ACHN (cell line): Measurements from ENCODE around the gene TEP1.

Experiments
- DNase-seq: peaks from one replicate; pipeline ENCODE4 v3.0.0-alpha.2; 2015
- in situ Hi-C: cut with HindIII; loops from 2 replicates; pipeline ENCODE4 v1.10.0; 2017; ENCODE audit warnings: low sequenced_read_pairs, low pct_ligation_motif_present, low pct_unique_long_range_greater_than_20kb

The TEP1 gene

DNA sequence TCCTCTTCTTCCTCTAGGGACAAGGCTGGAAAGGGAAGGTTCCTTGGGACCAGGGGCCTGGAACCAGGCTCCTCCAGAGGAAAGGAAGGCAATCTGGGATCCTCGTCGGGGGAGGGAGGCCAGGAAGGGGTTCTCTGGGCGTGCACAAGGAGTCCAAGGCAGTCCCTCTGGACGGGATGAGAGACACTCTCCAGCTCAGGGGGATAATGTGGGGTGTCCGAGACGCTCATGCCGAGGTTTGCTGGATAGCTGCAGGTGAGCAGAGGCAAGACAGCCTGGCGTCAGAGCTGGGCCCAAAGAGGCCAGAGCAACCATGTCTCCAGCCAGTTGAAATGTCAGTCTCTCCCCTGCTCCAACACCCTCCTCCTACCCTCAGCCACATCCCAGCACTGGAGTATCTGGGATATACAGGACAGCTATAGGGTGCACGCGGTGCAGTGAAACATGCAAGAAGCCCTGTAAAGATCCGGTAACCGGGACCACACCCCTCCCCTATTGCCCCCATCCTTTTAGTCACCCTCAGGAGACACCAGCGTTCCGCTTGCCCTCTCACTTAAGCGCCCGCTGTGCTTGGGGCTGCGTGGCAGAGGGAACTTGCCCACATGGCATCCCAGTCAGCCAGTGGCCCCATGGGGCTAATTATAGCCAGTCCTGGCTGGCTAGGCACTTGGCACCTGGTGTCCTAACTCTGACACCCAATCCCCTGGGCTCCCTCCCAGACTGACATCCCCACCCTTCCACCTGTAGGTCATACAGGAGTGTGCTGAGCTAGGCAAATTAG lies 22.5 kb upstream of the TEP1 start, which contains the start of gene KLHL33:
Gene KLHL33, minus strand, starts transcription at position 585 of the 781 bp plus-strand sequence. Its CDS starts 355 bp downstream, at position 230.
- in situ Hi-C loops: no loop called here
- no peak for DNase-seq

DNA sequence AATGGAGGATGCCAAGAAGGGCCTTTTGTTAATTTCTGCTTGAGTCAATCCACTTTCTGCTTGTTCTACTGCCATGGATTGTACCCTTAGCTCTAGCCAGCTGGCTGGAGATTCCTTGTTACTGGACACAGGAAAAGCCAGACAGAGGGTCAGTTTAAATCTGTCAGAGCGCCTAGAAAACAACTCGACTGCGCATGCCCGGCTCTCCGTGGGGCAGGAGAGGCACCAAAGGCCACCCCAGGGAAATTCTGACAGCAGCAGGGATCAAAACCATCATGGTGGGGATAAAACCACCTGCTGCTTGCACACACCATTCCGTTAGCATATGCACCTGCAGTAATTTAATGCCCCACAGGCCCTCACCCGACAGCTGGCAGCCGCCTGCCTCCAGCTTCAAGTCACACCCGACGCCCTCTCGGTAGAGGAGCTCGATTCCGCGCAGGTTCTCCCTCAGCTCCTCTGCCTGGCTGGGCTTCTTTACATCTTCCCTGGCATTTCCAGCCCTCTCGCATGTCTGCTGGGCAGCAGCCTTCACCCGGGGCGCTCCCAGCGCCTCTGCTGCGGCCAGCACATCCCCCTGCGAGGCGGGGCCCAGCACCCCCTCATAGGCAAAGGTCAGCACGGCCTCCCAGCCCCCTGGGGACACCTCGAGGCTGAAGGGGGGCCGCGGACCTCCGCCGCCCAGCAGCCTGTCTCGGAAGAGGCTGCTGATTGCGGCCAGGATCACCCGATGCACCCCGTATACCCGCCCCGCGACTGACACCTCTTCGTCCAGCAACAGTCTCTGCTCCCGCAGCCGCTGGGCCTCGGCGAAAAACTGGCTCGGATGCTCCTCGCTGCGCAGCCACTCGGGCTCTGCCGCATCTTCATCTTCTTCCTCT lies 21.6 kb upstream of the TEP1 start:
- in situ Hi-C loops: no loop called here
- no peak for DNase-seq

DNA sequence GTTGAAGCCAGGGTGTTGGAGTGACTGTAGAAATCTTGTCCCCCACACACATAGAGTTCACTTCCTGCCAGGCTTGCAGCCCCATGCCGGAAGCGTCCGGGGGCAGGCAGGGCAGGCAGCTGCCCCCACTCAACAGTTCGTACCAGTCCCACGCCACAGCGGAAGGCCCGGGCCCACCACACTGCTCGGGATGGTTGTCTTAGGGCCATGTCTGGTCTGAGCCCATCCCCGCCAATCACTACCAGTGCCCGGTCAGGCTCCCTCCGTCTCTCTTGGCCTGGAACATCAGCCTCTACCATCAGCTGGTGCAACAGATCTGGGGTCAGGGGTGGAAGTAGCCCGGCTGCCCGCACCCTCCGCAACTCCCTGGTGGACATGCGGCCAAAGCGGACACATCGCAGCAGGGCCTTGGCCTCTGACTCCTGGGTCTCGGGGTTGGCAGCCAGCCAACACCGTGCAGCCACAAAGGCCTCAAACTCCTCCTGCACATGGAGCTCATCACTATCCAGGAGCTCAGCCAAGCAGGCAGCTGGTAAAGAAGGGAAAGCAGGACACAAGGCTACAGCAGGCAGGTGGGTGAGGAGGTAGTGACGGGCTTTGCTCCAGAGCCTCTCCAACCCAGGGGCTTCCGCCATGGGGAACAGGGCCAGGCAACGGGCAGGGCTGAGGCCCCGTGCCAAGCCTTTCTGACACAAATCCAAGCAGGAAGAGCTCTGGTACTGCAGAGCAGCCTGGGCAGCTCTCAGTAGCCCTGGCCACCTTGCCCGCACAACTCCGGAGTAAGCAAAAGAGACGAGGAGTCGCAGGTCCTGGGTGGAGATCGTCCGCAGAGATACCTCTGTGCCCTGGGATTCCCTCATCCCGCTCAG lies 16.7 kb upstream of the TEP1 start:
- DNase-seq: no peak
- in situ Hi-C loops: no loop called here

DNA sequence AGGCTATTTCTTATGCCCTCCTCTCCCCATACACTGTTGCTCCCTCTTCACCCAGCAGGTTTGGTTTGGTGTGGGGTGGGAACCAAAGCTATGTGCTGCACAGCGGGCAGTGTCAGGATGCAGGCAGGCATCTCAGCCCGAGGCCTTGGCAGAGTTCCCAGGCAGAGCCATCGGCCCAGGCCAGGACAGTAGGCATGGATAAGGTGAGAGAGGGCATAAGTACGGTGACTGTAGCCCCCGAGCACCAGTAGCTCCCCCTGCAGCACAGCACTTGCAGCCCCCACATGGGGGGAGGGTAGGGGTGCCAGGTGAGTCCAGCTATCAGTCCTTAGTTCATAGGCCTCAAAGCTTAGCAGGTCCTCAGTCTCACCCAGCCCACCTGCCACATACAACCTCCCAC lies 15.5 kb upstream of the TEP1 start:
- in situ Hi-C loops: no loop called here
- no peak for DNase-seq

DNA sequence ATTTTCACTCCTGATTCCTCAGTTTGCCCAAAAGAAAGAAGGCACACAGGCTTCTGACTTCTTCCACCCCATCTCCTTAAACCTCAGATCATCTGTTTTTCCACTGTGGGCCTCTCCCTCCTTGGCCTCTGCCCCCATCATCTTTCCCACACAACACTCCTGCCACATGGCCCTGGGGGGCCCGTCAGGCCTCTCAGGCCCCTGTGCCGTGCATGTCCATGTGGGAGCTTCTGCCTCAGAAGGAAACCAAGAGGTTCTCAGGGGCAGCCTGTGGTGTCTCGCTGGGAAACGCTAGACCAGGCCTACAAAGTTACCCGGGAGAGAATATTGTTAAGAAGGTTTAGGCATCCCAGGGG lies 14.7 kb upstream of the TEP1 start:
- in situ Hi-C loops: no loop called here
- DNase-seq: no peak

DNA sequence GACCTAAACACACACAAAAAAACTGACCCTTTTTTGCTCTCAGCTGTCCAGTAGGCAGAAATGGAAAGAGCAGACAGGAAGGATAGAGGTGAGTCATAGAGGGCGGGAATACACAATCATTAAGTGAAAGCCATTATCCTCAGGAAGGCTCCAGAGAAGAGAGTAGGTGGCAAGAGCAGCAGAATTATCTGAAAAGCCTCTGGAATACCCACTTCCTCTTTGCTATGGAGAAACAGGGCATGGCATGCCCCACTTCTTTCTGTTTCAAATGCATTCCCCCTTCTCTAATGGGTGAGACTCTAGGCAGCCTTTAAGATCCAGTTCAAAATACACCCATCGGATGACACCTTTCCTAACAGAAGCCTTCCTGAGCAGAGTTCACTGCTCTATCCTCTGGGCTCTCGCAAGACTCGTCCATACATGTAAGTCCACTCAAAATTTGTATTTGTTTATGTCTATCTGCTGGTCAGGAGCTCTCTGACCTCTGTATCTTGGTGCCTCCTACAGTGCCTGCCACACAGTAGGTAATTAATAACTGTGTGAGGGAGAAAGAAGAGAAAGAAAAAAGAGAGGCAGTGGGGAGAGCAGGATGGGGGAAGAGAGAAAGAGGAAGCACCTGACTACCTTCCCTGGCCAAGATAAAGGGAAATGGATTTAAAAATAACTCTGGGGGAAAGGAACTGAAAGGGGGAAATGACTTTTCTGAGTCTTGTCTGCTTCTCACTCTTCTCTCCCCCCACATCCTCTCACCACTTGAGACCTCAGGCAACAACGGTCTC lies 14.1 kb upstream of the TEP1 start:
- DNase-seq: peak; percentile 70
- in situ Hi-C loops: no loop called here

DNA sequence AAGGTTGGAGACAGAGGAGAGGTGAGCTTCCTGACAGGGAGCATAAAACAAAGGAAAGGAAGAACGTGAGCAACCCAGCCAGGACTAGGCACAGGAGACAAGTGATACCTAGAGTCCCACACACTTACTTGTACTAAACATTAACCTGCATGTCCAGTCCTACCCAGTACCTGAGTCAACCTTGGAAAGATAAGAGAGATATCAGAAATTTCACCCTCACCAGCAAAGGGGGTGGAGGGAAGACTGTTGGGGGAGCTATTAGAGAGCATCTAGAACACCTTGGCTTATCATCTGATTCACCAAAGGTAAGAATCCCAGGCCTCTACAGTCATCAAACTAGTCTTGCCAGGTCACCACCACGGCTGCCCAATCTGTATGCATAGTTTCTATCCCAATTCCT lies 11.6 kb upstream of the TEP1 start:
- in situ Hi-C loops: no loop called here
- no peak for DNase-seq

DNA sequence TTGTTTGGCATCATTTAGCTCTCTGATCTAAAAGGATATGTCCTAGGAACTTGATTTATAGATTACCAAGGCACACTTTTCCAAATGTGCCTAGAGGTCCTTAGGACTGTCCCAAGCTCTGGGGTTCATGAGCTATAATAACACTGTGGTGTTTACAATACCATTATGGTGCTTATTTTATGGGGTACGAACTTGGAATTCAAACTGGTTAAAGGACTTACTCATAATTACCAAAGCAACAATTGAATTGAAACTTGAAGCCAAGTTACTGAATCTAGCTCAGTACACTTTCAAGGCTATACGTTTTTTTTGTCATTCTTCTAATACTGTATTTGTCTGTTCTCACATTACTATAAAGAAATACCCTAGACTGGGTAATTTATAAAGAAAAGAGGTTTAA lies 9.6 kb upstream of the TEP1 start:
- DNase-seq: no peak
- in situ Hi-C loops: no loop called here

DNA sequence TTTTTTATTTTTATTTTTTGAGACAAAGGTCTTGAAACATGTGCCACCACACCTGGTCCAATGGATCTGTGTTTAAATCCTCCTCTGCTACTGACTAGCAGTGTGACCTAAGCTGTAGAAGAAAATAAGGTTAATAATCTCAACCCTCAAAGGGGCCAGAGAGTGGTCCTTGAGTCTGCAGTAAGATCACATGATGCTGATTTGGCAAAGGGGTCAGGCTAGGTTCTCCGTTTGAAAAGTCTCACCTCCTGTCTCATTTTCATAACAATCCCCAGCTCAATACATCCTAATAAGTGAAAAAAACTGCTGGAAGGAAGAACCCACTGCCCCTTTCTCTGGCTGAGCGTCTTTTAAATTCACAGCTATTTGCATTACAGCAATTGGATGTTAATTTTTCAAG lies 8.0 kb upstream of the TEP1 start:
- in situ Hi-C loops: no loop called here
- no peak for DNase-seq

DNA sequence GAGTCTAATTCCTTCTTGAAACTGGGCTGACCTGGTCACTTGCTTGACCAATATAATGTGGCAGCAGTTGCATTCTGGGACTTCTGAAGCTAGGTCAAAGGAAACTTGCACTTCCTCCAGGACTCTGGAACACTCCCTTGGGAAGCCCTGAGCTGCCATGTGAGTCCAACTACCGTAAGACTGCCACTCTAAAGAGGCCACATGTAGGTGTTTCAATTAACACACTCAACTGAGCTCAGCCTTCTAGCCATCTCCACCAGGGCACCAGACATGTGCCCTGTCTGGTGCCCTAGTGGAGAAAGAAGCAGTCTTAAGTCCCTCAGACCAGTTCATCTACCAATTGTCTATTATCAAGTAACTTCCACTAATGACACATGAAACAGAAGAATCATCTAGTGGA lies 6.1 kb upstream of the TEP1 start:
- in situ Hi-C loops: no loop called here
- DNase-seq: no peak

DNA sequence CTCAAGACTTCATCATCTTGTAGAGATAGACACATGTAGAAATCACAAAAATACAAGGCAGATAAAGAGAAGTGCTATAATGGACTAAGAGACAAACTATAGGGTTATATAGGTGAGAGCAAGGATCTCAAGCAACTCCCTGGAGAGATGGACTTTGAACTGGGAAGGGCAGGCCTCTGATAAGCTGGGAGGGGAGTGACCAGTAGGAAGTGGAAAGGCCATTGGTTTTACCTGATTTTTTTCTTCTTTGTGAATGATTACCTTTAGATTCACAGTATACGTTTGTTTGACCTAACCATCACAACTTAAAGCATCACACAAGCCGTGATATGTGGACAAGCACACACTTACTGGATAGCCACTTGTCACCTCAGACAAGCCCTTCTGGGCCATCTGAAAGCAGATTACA lies 5.2 kb upstream of the TEP1 start:
- DNase-seq: no peak
- in situ Hi-C loops: no loop called here

DNA sequence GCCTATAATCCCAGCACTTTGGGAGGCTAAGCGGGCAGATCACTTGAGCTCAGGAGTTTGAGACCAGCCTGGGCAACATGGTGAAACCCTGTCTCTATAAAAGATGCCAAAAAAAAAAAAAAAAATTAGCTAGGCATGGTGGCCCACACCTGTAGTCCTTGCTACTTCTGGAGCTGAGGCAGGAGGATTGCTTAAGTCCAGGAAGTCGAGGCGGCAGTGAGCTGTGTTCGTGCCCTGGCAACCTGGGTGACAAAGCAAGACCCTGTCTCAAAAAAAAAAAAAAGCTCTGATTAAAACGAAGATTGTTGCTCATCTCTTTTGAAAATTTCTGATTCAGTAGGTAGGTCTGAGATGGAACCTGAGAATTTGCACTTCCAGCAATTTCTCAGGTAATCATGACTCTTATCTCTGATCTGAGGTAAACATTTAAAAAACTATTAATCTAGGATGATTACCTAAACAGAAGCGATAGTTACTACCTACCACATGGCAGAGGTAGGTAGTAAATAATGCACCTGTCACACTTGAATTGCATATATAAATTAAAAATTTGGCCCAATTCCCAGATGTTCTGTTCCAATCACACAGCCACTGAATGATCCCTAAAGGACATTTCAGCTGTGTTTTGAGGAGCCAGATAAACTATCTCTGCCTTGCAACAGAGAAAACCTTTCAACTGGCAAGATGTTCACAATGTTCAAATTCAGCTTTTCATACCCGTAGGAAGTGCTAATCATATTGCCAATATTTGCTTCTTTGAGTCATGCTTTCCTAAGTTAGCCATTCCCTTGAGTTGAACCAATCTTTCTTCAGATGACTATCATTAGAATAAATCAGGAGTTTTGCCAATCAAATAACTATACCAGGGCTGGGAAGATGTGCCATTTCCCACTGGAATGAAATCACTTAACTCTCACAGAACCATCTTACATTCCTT lies 4.2 kb upstream of the TEP1 start:
- in situ Hi-C loops: no loop called here
- DNase-seq: no peak

DNA sequence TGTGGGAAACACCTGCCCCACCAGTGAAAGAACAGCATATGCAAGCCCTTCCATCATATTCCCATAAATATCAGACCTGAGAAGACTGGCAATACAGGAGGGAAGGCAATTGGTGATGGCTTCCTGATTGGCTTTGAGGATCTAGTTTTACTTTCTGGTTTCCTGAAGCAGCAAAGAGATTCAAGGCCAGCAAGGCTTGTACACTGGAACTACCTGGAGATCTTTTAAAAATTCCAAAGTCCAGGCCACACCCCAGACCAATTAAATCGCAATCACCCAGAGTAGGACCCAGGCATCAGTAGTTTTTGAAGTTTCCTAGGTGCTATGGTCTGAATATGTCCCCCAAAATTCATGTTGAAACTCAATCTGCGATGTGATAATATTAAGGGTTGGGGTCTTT lies 2.9 kb upstream of the TEP1 start:
- in situ Hi-C loops: no loop called here
- no peak for DNase-seq

DNA sequence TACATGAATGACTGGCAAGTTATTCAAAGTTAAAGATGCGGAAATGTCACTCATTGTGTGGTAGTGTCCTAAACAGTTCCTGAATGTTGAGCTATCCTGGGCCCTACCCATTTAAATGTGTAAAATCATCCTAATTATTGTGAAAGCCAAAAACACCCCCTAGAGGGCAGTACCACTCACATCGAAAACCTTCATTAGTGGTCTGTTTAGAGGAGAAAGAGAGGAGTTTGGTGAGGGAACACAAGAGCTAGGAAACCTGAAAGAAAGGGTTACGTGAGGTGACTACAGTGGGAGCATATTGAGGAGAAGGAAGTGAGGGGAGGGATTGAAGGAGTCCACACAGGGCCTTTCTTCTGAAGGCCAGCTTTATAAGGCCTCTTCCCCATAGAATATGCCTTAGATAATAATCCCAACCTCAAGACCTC lies 2.5 kb upstream of the TEP1 start:
- DNase-seq: peak; percentile 63
- in situ Hi-C loops: no loop called here

DNA sequence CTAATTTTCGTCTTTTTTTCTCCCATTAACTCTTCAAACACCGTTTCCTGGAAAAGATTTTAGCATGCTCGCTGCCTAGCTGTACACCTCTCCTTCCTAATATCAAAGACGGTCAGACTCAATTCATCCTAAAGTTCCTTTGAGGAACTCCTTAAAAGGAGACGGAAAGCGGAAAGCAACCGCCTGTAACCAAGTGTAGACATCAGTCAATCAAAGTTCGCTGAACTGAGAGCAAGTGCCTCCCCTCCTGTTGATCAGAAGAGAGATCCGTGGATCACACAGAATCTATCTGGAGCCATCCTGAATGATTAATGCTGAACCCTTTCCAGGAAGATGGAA lies 412 bp upstream of the TEP1 start:
- peak; percentile 38 for DNase-seq
- in situ Hi-C loops: no loop called here

DNA sequence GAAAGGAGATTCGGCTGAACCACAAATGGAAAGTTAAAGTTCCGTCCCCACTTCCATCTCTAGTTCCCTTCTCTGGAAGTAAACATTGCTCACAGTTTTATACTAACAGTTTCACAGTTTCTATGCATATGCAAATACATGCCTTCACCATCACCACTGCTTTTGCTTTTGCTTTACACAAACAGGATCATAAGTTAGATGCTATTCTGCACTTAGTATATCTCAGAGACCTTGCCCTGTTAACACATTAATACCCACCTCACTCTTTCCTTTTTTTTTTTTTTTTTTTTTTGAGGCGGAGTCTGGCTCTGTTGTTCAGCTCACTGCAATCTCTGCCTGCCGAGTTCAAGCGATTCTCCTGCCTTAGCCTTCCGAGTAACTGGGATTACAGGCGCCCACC lies 890 bp downstream of the TEP1 start:
- in situ Hi-C loops: no loop called here

DNA sequence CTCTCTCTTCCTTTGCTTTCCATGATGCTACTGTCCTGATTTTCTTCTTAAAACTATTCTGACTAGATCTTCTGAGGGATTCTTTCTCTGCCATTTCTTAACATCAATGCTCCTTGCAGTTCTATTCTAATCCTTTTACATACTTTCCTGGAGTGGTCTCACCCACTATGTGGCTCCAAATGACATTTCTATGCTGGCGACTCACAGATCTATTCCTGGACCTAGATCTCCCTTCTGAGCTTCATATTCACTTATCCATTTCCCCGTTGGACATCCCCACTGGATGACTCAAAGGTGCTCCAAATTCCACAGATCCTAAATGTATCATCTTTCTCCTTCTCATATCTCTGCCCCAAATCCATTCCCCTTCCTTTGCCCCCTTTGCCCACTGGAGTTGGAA lies 4.1 kb downstream of the TEP1 start:
- in situ Hi-C loops: no loop called here
- DNase-seq: no peak

More for the DNA sequence above, 890 bp downstream of the TEP1 start:
- DNase-seq: no peak
